Ishikawa (cell line): ENCODE results near the gene STX2.

Source experiments
- CEBPB ChIP-seq: IDR thresholded peaks from 2 replicates; pipeline ENCODE4 v1.6.1; 2012
- CREB1 ChIP-seq: IDR thresholded peaks from 2 replicates; pipeline ENCODE4 v1.6.1; 2012; ENCODE audit warnings: low read depth
- EGR1 ChIP-seq: IDR thresholded peaks from 2 replicates; pipeline ENCODE4 v1.6.1; 2012
- EP300 ChIP-seq: IDR thresholded peaks from 2 replicates; pipeline ENCODE4 v1.6.1; 2012; ENCODE audit warnings: borderline replicate concordance
- FOXM1 ChIP-seq: IDR thresholded peaks from 2 replicates; pipeline ENCODE4 v1.6.1; 2012; ENCODE audit warnings: low read depth, borderline replicate concordance
- NFIC ChIP-seq: IDR thresholded peaks from 2 replicates; pipeline ENCODE4 v1.6.1; 2012
- RAD21 ChIP-seq: IDR thresholded peaks from 2 replicates; pipeline ENCODE4 v1.6.1; 2012; ENCODE audit warnings: low read depth
- REST ChIP-seq: IDR thresholded peaks from 2 replicates; pipeline ENCODE4 v1.6.1; 2012; ENCODE audit warnings: low read depth, mild to moderate bottlenecking
- TAF1 ChIP-seq: IDR thresholded peaks from 2 replicates; pipeline ENCODE4 v1.6.1; 2012; ENCODE audit warnings: low read depth, mild to moderate bottlenecking
- TCF12 ChIP-seq: IDR thresholded peaks from 2 replicates; pipeline ENCODE4 v1.6.1; 2012; ENCODE audit warnings: low read depth
- TEAD4 ChIP-seq: IDR thresholded peaks from 2 replicates; pipeline ENCODE4 v1.6.1; 2012
- YY1 ChIP-seq: IDR thresholded peaks from 2 replicates; pipeline ENCODE4 v1.6.1; 2012; ENCODE audit warnings: low read depth
- ZBTB7A ChIP-seq: IDR thresholded peaks from 2 replicates; pipeline ENCODE4 v1.6.1; 2012; ENCODE audit warnings: low read depth
- TF ChIP-seq, protein P1 (sequence below): IDR thresholded peaks from 2 replicates; pipeline ENCODE4 v1.6.1; 2012
- TF ChIP-seq, protein P2 (sequence below): IDR thresholded peaks from 2 replicates; pipeline ENCODE4 v1.6.1; 2012

Gene STX2

GRCh38 chr12:130878193-130879185 is 39.4 kb upstream of the STX2 start:
- TF ChIP-seq YY1: no peak
- no peak for TF ChIP-seq TAF1
- TF ChIP-seq REST: no peak
- no peak for TF ChIP-seq CEBPB
- TF ChIP-seq CREB1: no peak
- no peak for TF ChIP-seq ZBTB7A
- no peak for TF ChIP-seq TEAD4
- TF ChIP-seq RAD21: no peak
- no peak for TF ChIP-seq FOXM1
- no peak for TF ChIP-seq NFIC
- TF ChIP-seq, protein P1, sequence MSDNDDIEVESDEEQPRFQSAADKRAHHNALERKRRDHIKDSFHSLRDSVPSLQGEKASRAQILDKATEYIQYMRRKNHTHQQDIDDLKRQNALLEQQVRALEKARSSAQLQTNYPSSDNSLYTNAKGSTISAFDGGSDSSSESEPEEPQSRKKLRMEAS: no peak
- no peak for TF ChIP-seq EGR1
- no peak for TF ChIP-seq TCF12
- no peak for TF ChIP-seq EP300
- TF ChIP-seq, protein P2, sequence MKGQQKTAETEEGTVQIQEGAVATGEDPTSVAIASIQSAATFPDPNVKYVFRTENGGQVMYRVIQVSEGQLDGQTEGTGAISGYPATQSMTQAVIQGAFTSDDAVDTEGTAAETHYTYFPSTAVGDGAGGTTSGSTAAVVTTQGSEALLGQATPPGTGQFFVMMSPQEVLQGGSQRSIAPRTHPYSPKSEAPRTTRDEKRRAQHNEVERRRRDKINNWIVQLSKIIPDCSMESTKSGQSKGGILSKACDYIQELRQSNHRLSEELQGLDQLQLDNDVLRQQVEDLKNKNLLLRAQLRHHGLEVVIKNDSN: no peak

GRCh38 chr12:130877333-130877732 is 38.3 kb upstream of the STX2 start:
- TF ChIP-seq, protein P2: no peak
- TF ChIP-seq EP300 (no peak), CEBPB (no peak), ZBTB7A (no peak), CREB1 (no peak), TEAD4 (no peak), EGR1 (no peak), YY1 (no peak), NFIC (no peak), RAD21 (no peak), TCF12 (no peak), TAF1 (no peak), REST (no peak)
- TF ChIP-seq, protein P1: no peak

DNA sequence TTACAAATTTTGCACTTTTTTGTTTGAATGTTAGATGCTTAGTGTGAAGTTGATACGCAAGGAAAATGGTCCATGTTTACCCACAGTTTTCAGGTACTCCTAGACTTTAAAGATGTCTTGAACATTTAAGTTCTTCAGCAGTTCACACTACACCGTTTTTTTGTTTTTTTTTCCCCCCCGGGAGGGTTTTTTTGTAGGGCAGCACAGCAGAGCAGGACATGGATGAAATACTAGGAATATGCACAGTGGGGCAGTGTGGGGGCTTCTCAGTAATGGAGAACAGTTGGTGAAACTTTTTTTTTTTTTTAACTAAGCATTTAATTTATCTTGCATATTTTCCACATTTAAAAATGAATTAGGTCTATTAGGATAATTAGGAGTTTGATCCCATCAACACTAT is 37.7 kb upstream of the STX2 start:
- TF ChIP-seq, protein P1: no peak
- TF ChIP-seq CEBPB (no peak), TEAD4 (no peak), FOXM1 (no peak), TCF12 (no peak), YY1 (no peak), EP300 (no peak), RAD21 (no peak), TAF1 (no peak), REST (no peak), CREB1 (no peak), NFIC (no peak)
- TF ChIP-seq, protein P2: no peak
